ENCODE data around the gene TMEM144.

The TMEM144 gene

DNA sequence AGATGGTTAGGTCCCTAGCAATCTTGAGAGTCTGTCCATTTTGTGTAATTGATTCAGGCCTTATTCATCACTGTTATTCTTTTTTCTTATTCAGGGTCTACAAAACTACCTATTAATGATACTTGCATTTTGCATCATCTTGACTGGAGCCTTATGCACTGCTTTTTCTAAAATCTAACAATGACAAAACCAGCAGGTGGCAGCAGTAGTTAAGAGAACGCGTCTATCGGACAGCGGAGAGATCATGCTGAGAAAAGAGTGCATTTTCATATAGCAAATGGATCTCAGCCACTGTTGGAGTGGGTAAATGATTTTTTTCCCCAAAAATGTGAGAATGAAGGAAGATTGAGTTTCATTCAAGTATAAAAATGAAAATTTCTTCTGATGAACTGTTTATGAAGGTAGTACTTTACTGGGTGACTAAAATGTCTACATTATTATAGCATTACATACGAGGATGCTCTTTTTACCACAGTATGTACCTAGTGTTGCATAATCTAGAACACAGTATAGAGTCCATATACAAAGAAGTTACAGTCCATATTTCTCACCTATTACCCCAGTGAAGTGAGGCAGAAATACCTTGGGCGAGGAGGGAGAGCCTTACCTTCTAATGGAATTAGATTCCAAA lies 43.2 kb downstream of the TMEM144 start:
- no peak for TF ChIP-seq ZNF514 (tag by site-specific recombination; IDR thresholded peaks at IDR 0.05)
- TF ChIP-seq, protein P1, sequence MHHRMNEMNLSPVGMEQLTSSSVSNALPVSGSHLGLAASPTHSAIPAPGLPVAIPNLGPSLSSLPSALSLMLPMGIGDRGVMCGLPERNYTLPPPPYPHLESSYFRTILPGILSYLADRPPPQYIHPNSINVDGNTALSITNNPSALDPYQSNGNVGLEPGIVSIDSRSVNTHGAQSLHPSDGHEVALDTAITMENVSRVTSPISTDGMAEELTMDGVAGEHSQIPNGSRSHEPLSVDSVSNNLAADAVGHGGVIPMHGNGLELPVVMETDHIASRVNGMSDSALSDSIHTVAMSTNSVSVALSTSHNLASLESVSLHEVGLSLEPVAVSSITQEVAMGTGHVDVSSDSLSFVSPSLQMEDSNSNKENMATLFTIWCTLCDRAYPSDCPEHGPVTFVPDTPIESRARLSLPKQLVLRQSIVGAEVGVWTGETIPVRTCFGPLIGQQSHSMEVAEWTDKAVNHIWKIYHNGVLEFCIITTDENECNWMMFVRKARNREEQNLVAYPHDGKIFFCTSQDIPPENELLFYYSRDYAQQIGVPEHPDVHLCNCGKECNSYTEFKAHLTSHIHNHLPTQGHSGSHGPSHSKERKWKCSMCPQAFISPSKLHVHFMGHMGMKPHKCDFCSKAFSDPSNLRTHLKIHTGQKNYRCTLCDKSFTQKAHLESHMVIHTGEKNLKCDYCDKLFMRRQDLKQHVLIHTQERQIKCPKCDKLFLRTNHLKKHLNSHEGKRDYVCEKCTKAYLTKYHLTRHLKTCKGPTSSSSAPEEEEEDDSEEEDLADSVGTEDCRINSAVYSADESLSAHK (tag by site-specific recombination; IDR thresholded peaks at IDR 0.05): no peak
- TF ChIP-seq, protein P2, sequence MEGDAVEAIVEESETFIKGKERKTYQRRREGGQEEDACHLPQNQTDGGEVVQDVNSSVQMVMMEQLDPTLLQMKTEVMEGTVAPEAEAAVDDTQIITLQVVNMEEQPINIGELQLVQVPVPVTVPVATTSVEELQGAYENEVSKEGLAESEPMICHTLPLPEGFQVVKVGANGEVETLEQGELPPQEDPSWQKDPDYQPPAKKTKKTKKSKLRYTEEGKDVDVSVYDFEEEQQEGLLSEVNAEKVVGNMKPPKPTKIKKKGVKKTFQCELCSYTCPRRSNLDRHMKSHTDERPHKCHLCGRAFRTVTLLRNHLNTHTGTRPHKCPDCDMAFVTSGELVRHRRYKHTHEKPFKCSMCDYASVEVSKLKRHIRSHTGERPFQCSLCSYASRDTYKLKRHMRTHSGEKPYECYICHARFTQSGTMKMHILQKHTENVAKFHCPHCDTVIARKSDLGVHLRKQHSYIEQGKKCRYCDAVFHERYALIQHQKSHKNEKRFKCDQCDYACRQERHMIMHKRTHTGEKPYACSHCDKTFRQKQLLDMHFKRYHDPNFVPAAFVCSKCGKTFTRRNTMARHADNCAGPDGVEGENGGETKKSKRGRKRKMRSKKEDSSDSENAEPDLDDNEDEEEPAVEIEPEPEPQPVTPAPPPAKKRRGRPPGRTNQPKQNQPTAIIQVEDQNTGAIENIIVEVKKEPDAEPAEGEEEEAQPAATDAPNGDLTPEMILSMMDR (tag by site-specific recombination; IDR thresholded peaks at IDR 0.05): 0 out of 2 replicates have a peak, but pooled peaks have one; percentile 9
- TF ChIP-seq ZNF146 (tag by site-specific recombination; IDR thresholded peaks at IDR 0.05): no peak
- TF ChIP-seq, protein P3, sequence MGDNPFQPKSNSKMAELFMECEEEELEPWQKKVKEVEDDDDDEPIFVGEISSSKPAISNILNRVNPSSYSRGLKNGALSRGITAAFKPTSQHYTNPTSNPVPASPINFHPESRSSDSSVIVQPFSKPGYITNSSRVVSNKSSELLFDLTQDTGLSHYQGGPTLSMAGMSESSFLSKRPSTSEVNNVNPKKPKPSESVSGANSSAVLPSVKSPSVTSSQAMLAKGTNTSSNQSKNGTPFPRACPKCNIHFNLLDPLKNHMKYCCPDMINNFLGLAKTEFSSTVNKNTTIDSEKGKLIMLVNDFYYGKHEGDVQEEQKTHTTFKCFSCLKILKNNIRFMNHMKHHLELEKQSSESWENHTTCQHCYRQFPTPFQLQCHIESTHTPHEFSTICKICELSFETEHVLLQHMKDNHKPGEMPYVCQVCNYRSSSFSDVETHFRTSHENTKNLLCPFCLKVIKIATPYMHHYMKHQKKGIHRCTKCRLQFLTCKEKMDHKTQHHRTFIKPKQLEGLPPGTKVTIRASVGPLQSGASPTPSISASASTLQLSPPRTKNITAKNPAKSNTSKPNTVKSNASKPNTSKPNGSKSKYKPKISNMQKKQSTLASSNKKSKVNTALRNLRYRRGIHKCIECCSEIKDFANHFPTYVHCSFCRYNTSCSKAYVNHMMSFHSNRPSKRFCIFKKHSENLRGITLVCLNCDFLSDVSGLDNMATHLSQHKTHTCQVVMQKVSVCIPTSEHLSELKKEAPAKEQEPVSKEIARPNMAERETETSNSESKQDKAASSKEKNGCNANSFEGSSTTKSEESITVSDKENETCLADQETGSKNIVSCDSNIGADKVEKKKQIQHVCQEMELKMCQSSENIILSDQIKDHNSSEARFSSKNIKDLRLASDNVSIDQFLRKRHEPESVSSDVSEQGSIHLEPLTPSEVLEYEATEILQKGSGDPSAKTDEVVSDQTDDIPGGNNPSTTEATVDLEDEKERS (tag by site-specific recombination; IDR thresholded peaks at IDR 0.05): no peak
- peak; percentile 61; the same call in 1 of the 2 replicates for TF ChIP-seq ZNF660 (tag by site-specific recombination; IDR thresholded peaks at IDR 0.05)
- no peak for TF ChIP-seq YY1 (tag by site-specific recombination; IDR thresholded peaks at IDR 0.05)
- TF ChIP-seq ZNF654 (tag by site-specific recombination; IDR thresholded peaks at IDR 0.05; ENCODE audit: low read depth): peak; percentile 76
- TF ChIP-seq GLI4 (tag by site-specific recombination; IDR thresholded peaks at IDR 0.05): no peak
- no peak for TF ChIP-seq ZNF138 (tag by site-specific recombination; IDR thresholded peaks at IDR 0.05; ENCODE audit: borderline replicate concordance)
- TF ChIP-seq ZSCAN30 (tag by site-specific recombination; IDR thresholded peaks at IDR 0.05): no peak
- Histone ChIP-seq H3K27ac (ENCODE audit: extremely low read depth, low read depth, low read length) (no peak overlapping the region), H3K36me3 (ENCODE audit: control insufficient read depth in 2 of 2, insufficient read depth in 1 of 2, low read length in 2 of 2) (no peaks in the 10 kb centered on the region), H3K4me3 (ENCODE audit: low read depth, low read length) (no peak overlapping the region), H3K9me3 (ENCODE audit: control insufficient read depth, insufficient read depth, low read depth, low read length) (no peaks in the 10 kb centered on the region), H3K4me1 (ENCODE audit: control insufficient read depth, insufficient read depth, low read length) (no peaks in the 10 kb centered on the region)
- ChIA-PET POLR2A (no interaction called here), CTCF (interaction anchor here (0.6 to 4.7 kb wide), 8 partner anchors 9 to 1422 kb away, joined by 3 to 52 read pairs (median 3); no protein-coding TSS in a partner anchor)

DNA sequence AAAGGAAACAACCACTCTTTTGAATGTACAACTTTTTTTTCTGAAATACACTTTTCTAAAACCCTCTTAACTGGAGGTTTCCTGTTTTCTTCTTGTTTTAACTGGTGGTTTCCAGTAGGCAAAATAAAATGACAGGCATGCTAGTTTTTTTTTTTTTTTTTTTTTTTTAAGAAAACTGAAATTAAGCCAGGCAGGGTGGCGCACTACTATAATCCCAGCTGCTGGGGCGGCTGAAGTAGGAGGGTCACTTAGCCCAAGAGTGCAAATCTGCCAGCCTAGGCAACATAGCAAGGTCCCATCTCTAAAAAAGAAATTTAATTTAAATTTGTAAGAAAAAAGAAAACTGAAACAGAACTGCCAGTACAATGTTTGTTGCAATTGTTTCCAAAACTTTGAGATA lies 44.0 kb downstream of the TMEM144 start:
- CTCF ChIA-PET: interaction anchor here (0.9 to 4.7 kb wide), 5 partner anchors 15 to 949 kb away, joined by 3 to 52 read pairs (median 6); no protein-coding TSS in a partner anchor
- no peak overlapping the region for H3K4me3 ChIP-seq (ENCODE audit: low read depth, low read length)
- H3K9me3 ChIP-seq (ENCODE audit: control insufficient read depth, insufficient read depth, low read depth, low read length): no peaks in the 10 kb centered on the region
- no peak overlapping the region for H3K27ac ChIP-seq (ENCODE audit: extremely low read depth, low read depth, low read length)
- TF ChIP-seq ZBTB7A (tag by site-specific recombination; IDR thresholded peaks at IDR 0.05; ENCODE audit: low read depth) (no peak), ZNF423 (tag by site-specific recombination; IDR thresholded peaks at IDR 0.05) (no peak), HOXD13 (CRISPR knock-in tag; IDR thresholded peaks at IDR 0.05; ENCODE audit: borderline replicate concordance) (no peak), ZNF350 (tag by site-specific recombination; IDR thresholded peaks at IDR 0.05) (no peak), GLIS2 (tag by site-specific recombination; IDR thresholded peaks at IDR 0.05) (no peak), ZBTB17 (tag by site-specific recombination; IDR thresholded peaks at IDR 0.05) (no peak)
- no peaks in the 10 kb centered on the region for H3K4me1 ChIP-seq (ENCODE audit: control insufficient read depth, insufficient read depth, low read length)
- POLR2A ChIA-PET: no interaction called here
- no peaks in the 10 kb centered on the region for H3K36me3 ChIP-seq (ENCODE audit: control insufficient read depth in 2 of 2, insufficient read depth in 1 of 2, low read length in 2 of 2)
